ENCODE data around the gene CLCN3. TPM values are rescaled to one million over a fixed set of nuclear protein-coding genes. Genes with fewer than 3 reads are reported as not detected.

CLCN3 gene
- total and polyA plus RNA-seq, 9 of the 15 experiments (the other 6 are each of a cell fraction or from before 2014, with no cell fraction given): 12.7 to 60.6 (median 38.5) TPM

GRCh38 chr4:169618986-169619385, 1.4 kb upstream of the CLCN3 start:
- DNase-seq (ENCODE audit: extremely low read depth in 1 of 4, low spot score in 3 of 4): no peak
- intact Hi-C loops (cut with micrococcal nuclease): no loop called here
- H3K4me1 ChIP-seq (replicated peaks in 1 of 2; ENCODE audit: control insufficient read depth in 2 of 2, insufficient read depth in 2 of 2, low read length in 2 of 2): peaks cover 4 to 31% of the 10 kb centered on the region in 2 experiments; a peak in 4 of 5 replicates
- peak overlapping the region in 1 of 2 experiments; percentile 91; a peak in 2 of 4 replicates for H3K9ac ChIP-seq (ENCODE audit: insufficient read depth in 1 of 2, low read depth in 2 of 2, low read length in 2 of 2)
- peak overlapping the region; percentile 94 for H3K4me2 ChIP-seq (ENCODE audit: insufficient read depth, low read length)
- H2AFZ ChIP-seq (ENCODE audit: low read depth, low read length): peak overlapping the region; percentile 90
- no peak for TF ChIP-seq ZNF311 (CRISPR knock-in tag; IDR thresholded peaks at IDR 0.05)
- no peak for TF ChIP-seq CBFB (CRISPR knock-in tag; IDR thresholded peaks at IDR 0.05)
- TF ChIP-seq, protein P1, sequence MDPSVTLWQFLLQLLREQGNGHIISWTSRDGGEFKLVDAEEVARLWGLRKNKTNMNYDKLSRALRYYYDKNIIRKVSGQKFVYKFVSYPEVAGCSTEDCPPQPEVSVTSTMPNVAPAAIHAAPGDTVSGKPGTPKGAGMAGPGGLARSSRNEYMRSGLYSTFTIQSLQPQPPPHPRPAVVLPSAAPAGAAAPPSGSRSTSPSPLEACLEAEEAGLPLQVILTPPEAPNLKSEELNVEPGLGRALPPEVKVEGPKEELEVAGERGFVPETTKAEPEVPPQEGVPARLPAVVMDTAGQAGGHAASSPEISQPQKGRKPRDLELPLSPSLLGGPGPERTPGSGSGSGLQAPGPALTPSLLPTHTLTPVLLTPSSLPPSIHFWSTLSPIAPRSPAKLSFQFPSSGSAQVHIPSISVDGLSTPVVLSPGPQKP (CRISPR knock-in tag; IDR thresholded peaks at IDR 0.05): no peak
- 0 out of 2 replicates have a peak, but pooled peaks have one; percentile 25 for TF ChIP-seq EHMT2 (IDR thresholded peaks at IDR 0.05)
- TF ChIP-seq, protein P2, sequence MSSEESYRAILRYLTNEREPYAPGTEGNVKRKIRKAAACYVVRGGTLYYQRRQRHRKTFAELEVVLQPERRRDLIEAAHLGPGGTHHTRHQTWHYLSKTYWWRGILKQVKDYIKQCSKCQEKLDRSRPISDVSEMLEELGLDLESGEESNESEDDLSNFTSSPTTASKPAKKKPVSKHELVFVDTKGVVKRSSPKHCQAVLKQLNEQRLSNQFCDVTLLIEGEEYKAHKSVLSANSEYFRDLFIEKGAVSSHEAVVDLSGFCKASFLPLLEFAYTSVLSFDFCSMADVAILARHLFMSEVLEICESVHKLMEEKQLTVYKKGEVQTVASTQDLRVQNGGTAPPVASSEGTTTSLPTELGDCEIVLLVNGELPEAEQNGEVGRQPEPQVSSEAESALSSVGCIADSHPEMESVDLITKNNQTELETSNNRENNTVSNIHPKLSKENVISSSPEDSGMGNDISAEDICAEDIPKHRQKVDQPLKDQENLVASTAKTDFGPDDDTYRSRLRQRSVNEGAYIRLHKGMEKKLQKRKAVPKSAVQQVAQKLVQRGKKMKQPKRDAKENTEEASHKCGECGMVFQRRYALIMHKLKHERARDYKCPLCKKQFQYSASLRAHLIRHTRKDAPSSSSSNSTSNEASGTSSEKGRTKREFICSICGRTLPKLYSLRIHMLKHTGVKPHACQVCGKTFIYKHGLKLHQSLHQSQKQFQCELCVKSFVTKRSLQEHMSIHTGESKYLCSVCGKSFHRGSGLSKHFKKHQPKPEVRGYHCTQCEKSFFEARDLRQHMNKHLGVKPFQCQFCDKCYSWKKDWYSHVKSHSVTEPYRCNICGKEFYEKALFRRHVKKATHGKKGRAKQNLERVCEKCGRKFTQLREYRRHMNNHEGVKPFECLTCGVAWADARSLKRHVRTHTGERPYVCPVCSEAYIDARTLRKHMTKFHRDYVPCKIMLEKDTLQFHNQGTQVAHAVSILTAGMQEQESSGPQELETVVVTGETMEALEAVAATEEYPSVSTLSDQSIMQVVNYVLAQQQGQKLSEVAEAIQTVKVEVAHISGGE (CRISPR knock-in tag; IDR thresholded peaks at IDR 0.05): 0 out of 6 replicates have a peak, but pooled peaks of 1 of the 3 experiments have one; percentile 25
- no peak for TF ChIP-seq NFYB (IDR thresholded peaks at IDR 0.05; ENCODE audit: extremely low read depth, insufficient read length)
- H3K27me3 ChIP-seq (ENCODE audit: control insufficient read depth in 2 of 2, insufficient read depth in 2 of 2, low read length in 2 of 2): no peaks in the 10 kb centered on the region
- ChIA-PET CTCF (ENCODE audit: low intra/inter-chr PET ratio) (no interaction called here), POLR2A (interaction anchor here (1.7 to 2.9 kb wide), 2 partner anchors 29 to 41 kb away, joined by 7 to 36 read pairs; no protein-coding TSS in a partner anchor)
- H3K4me3 ChIP-seq: peak overlapping the region; percentile 53; the same call in 1 of the 2 replicates
- peaks cover 54% of the 10 kb centered on the region for H3K79me2 ChIP-seq (ENCODE audit: control insufficient read depth, insufficient read depth, low read length)
- in situ Hi-C loops (cut with MboI): loop anchor here (10.0 to 25.0 kb wide), 2 partner anchors 136 to 418 kb away; partner anchors contain the start of genes HPF1 and MFAP3L
- no peak for ATAC-seq
- no peaks in the 10 kb centered on the region for H3K9me3 ChIP-seq (replicated peaks; ENCODE audit: control insufficient read depth, insufficient read depth, low read depth, low read length)
- no peak for FAIRE-seq
- H3K9me1 ChIP-seq (ENCODE audit: control insufficient read depth, insufficient read depth, low read length): no peaks in the 10 kb centered on the region
- BruUV-seq (replicated peaks): no TSS peak
- H3K36me3 ChIP-seq (ENCODE audit: control insufficient read depth, insufficient read depth, low read length): no peaks in the 10 kb centered on the region
- H3K27ac ChIP-seq (ENCODE audit: extremely low read depth, low read depth, low read length): peak overlapping the region; percentile 98
- 51% methylated on average over 4 of the region's 4 CpGs for WGBS (ENCODE audit: insufficient coverage, low coverage, missing lambda C conversion rate)
- H4K20me1 ChIP-seq (replicated peaks; ENCODE audit: control insufficient read depth, insufficient read depth, low read length): no peaks in the 10 kb centered on the region

Measured in K562 (cell line).